Transverse colon (tissue), 4 donors: ENCODE results near the gene OOSP1. TPM values are rescaled to one million over a fixed set of nuclear protein-coding genes. Genes with fewer than 3 reads are reported as not detected.

ENCODE experiments used
- DNase-seq: peaks from one replicate; pipeline ENCODE4 v3.0.0-alpha.2; 2019
- H3K27ac ChIP-seq, 4 donors: fragments of 200-600 bp; sonication (generic); 2 replicates each; pipeline ENCODE4 v1.5.1; 2016 to 2018; ENCODE audit warnings: inconsistent platforms in 4 of 4
- H3K27me3 ChIP-seq: fragments of 200-600 bp; sonication (generic); 2 replicates; pipeline ENCODE4 v1.5.1; 2017; ENCODE audit warnings: inconsistent platforms
- H3K36me3 ChIP-seq, 4 donors: fragments of 200-600 bp; sonication (generic); 2 replicates each; pipeline ENCODE4 v1.5.1; 2017 to 2019; ENCODE audit warnings: inconsistent platforms in 4 of 4
- H3K4me1 ChIP-seq, 4 donors: fragments of 200-600 bp; sonication (generic); 2 replicates each; pipeline ENCODE4 v1.5.1; 2017 to 2020; ENCODE audit warnings: inconsistent platforms in 4 of 4
- H3K4me3 ChIP-seq, 4 donors: fragments of 200-600 bp; sonication (generic); 1 replicate in 1 of 4; 2 replicates in 3 of 4; pipeline versions ENCODE4 v1.5.1 to v1.6.1; 2017 to 2019; ENCODE audit warnings: inconsistent platforms in 4 of 4
- H3K9me3 ChIP-seq, 2 donors: fragments of 200-600 bp; sonication (generic); 2 replicates each; pipeline ENCODE4 v1.5.1; 2017 to 2019; ENCODE audit warnings: inconsistent platforms in 2 of 2
- EP300 ChIP-seq: sonication (generic); formaldehyde crosslinking; IDR thresholded peaks from one replicate; pipeline ENCODE4 v1.6.1; 2017; ENCODE audit warnings: antibody characterized with exemption, low read depth
- POLR2A ChIP-seq: fragments of 450-650 bp; IDR thresholded peaks from one replicate; pipeline ENCODE4 v1.6.1; 2016; ENCODE audit warnings: antibody characterized with exemption, mild to moderate bottlenecking, moderate library complexity
- POLR2AphosphoS5 ChIP-seq, 3 donors: sonication (generic); formaldehyde crosslinking; IDR thresholded peaks; one replicate each; pipeline ENCODE4 v1.6.1; 2016; ENCODE audit warnings: antibody characterized with exemption in 3 of 3
- WGBS, 2 donors: methylation state at CpG; one replicate each; pipeline ENCODE4 v1.1.5; 2018; ENCODE audit warnings: low coverage in 1 of 2; 5-methylcytosine and 5-hydroxymethylcytosine counted together
- in situ Hi-C, 4 donors: fragments of 200-750 bp; cut with MboI; loops; one replicate each; pipeline versions ENCODE4 v1.15.0 to v1.15.1; 2017; ENCODE audit warnings: low sequenced_read_pairs in 3 of 4, low pct_ligation_motif_present in 1 of 4, low pct_unique_long_range_greater_than_20kb in 1 of 4
- intact Hi-C: fragments of 100-400 bp; cut with DNase I; formaldehyde crosslinking; loops from one replicate; pipeline ENCODE4 v1.15.1; 2023; ENCODE audit warnings: low total_unique reads
- total RNA-seq, 4 donors: library from RNA; depleted of rRNA; stranded (reverse); fragments of >200 nt; gene quantifications; one replicate each; pipeline ENCODE4 v1.1.0, GENCODE V29; 2016
- TF ChIP-seq, protein P1 (sequence below), 5 experiments: fragments of 200-600 bp in 3 of 5; fragments of 450-650 bp in 2 of 5; sonication (generic) in 3 of 5; IDR thresholded peaks; 1 replicate in 2 of 5; 2 replicates in 3 of 5; pipeline ENCODE4 v1.5.1; 2016 to 2017; ENCODE audit warnings: antibody characterized with exemption in 5 of 5, inconsistent platforms in 3 of 5, mild to moderate bottlenecking in 2 of 5, moderate library complexity in 1 of 5

Gene OOSP1
- total RNA-seq, 4 donors from 2014 or later, result not detected

- Histone ChIP-seq H3K27ac (no peak overlapping the region), H3K9me3 (no peaks in the 10 kb centered on the region), H3K36me3 (no peaks in the 10 kb centered on the region), H3K27me3 (no peaks in the 10 kb centered on the region), H3K4me3 (no peak overlapping the region), H3K4me1 (no peaks in the 10 kb centered on the region)
- TF ChIP-seq, protein P1, sequence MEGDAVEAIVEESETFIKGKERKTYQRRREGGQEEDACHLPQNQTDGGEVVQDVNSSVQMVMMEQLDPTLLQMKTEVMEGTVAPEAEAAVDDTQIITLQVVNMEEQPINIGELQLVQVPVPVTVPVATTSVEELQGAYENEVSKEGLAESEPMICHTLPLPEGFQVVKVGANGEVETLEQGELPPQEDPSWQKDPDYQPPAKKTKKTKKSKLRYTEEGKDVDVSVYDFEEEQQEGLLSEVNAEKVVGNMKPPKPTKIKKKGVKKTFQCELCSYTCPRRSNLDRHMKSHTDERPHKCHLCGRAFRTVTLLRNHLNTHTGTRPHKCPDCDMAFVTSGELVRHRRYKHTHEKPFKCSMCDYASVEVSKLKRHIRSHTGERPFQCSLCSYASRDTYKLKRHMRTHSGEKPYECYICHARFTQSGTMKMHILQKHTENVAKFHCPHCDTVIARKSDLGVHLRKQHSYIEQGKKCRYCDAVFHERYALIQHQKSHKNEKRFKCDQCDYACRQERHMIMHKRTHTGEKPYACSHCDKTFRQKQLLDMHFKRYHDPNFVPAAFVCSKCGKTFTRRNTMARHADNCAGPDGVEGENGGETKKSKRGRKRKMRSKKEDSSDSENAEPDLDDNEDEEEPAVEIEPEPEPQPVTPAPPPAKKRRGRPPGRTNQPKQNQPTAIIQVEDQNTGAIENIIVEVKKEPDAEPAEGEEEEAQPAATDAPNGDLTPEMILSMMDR (IDR thresholded peaks at IDR 0.05), result no peak
- in situ Hi-C loops (no loop called here), intact Hi-C loops (no loop called here)
- no peak for DNase-seq
- WGBS, 2 donors, result 65 to 86% methylated on average over 2 of the region's 2 CpGs
These were observed 6.5 kb downstream of the OOSP1 start for GRCh38 chr11:59944720-59945119.

GRCh38 chr11:59953463-59954218, 15.4 kb downstream of the OOSP1 start:
- Histone ChIP-seq H3K36me3 (no peaks in the 10 kb centered on the region), H3K27me3 (no peaks in the 10 kb centered on the region), H3K9me3 (no peaks in the 10 kb centered on the region), H3K27ac (no peak overlapping the region), H3K4me1 (no peaks in the 10 kb centered on the region), H3K4me3 (no peak overlapping the region)
- no peak for TF ChIP-seq EP300
- no peak for TF ChIP-seq POLR2A
- TF ChIP-seq, protein P1 (IDR thresholded peaks at IDR 0.05), result no peak
- no peak for TF ChIP-seq POLR2AphosphoS5 (IDR thresholded peaks at IDR 0.05)
- no peak for DNase-seq
- intact Hi-C loops (no loop called here), in situ Hi-C loops (no loop called here)
- 67 to 75% methylated on average over 4 of the region's 4 CpGs for WGBS, 2 donors

- TF ChIP-seq, protein P1 (IDR thresholded peaks at IDR 0.05), result no peak
- TF ChIP-seq POLR2A (no peak), EP300 (no peak), POLR2AphosphoS5 (IDR thresholded peaks at IDR 0.05) (no peak)
- WGBS, 2 donors, result 77 to 81% methylated on average over 3 of the region's 3 CpGs
These were observed 16.1 kb downstream of the OOSP1 start for GRCh38 chr11:59954219-59954847.

DNA sequence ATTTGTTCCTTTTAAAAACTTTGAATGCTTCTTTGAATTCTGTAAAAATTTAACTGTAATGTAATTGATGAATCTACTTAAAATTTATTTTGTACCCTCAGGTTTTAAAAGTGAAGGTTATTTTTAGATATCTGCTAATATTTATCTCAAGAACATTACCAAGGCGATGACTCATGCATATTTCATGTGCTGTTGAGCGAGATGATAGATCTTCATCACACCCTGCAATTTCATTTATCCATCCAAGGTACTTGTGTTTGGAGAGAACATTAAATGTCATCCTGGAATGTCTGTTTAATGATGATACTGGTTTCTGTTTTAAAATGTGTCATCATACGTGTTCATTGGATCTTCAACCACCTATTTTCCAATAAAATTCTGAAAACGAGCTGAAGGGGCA, 18.9 kb downstream of the OOSP1 start:
- no peak for DNase-seq
- H3K9me3 ChIP-seq, result no peaks in the 10 kb centered on the region
- H3K36me3 ChIP-seq, result no peaks in the 10 kb centered on the region
- H3K4me3 ChIP-seq, result no peak overlapping the region
- H3K27me3 ChIP-seq, result no peaks in the 10 kb centered on the region
- in situ Hi-C loops (no loop called here), intact Hi-C loops (no loop called here)
- no peak for TF ChIP-seq POLR2A
- TF ChIP-seq, protein P1 (IDR thresholded peaks at IDR 0.05), result no peak
- 68 to 69% methylated on average over 4 of the region's 4 CpGs for WGBS, 2 donors
- peaks cover 0 to 18% (median 8%) of the 10 kb centered on the region in 4 donors for H3K4me1 ChIP-seq
- no peak overlapping the region for H3K27ac ChIP-seq

More at GRCh38 chr11:59954219-59954847, 16.1 kb downstream of the OOSP1 start:
- no peaks in the 10 kb centered on the region for H3K9me3 ChIP-seq
- in situ Hi-C loops (no loop called here), intact Hi-C loops (no loop called here)
- no peak overlapping the region for H3K4me3 ChIP-seq
- H3K27me3 ChIP-seq, result no peaks in the 10 kb centered on the region
- no peaks in the 10 kb centered on the region for H3K4me1 ChIP-seq
- no peak for DNase-seq
- no peak overlapping the region for H3K27ac ChIP-seq
- no peaks in the 10 kb centered on the region for H3K36me3 ChIP-seq
